PC-3 (cell line): Measurements from ENCODE around the gene SHROOM1. TPM values are rescaled to one million over a fixed set of nuclear protein-coding genes. Genes with fewer than 3 reads are reported as not detected.

Experiments
- ATAC-seq: fragments of 200-7000 bp; cut with Tn5 transposase; 2 replicates; pipeline ENCODE4 v1.9.1; 2020; ENCODE audit warnings: mild to moderate bottlenecking, moderate library complexity
- BruUV-seq: library from RNA; stranded (reverse); fragments of 400-500 nt; replicated peaks from 2 replicates; lab custom pipeline; 2021; lab: Mats Ljungman, UMichigan
- CTCF ChIA-PET: fragments of 300-600 bp; sonication (Branson Sonifier 250); formaldehyde crosslinking; loops from one replicate; lab custom pipeline; 2022; ENCODE audit warnings: antibody characterized with exemption; lab: Charles Lee
- POLR2A ChIA-PET: fragments of 300-600 bp; sonication (Branson Sonifier 250); formaldehyde crosslinking; loops from one replicate; lab custom pipeline; 2022; ENCODE audit warnings: antibody characterized with exemption; ENCODE audit not compliant: unreplicated experiment; lab: Charles Lee
- DNase-seq: peaks from one replicate; pipeline ENCODE4 v3.0.0-alpha.2; 2015
- H2AFZ ChIP-seq: fragments of 300-600 bp; sonication (generic); 2 replicates; pipeline ENCODE4 v1.6.0; 2016; ENCODE audit warnings: antibody characterized with exemption, low read length
- H3F3A ChIP-seq: fragments of 300-600 bp; sonication (generic); one replicate; pipeline ENCODE4 v1.6.0; 2017; ENCODE audit warnings: antibody characterized with exemption, low read length, control low read depth, mild to moderate bottlenecking; ENCODE audit not compliant: unreplicated experiment
- H3K27ac ChIP-seq: fragments of 300-600 bp; sonication (generic); 2 replicates; pipeline ENCODE4 v1.5.1; 2016; ENCODE audit warnings: mild to moderate bottlenecking, low read length
- H3K27me3 ChIP-seq: fragments of 300-600 bp; sonication (generic); 2 replicates; pipeline ENCODE4 v1.6.1; 2016; ENCODE audit warnings: low read length, mixed read lengths
- H3K36me3 ChIP-seq: fragments of 300-600 bp; sonication (generic); 2 replicates; pipeline ENCODE4 v1.6.1; 2016; ENCODE audit warnings: low read depth, mixed run types, low read length, mixed read lengths
- H3K4me1 ChIP-seq: fragments of 300-600 bp; sonication (generic); 2 replicates; pipeline ENCODE4 v1.5.1; 2016; ENCODE audit warnings: low read length; ENCODE audit not compliant: insufficient read depth
- H3K4me2 ChIP-seq: fragments of 300-600 bp; sonication (generic); 2 replicates; pipeline ENCODE4 v1.6.0; 2016; ENCODE audit warnings: low read length
- H3K4me3 ChIP-seq: fragments of 300-600 bp; sonication (generic); 2 replicates; pipeline ENCODE4 v1.5.1; 2016; ENCODE audit warnings: mild to moderate bottlenecking, low read length, mixed read lengths
- H3K79me2 ChIP-seq: fragments of 300-600 bp; sonication (generic); 2 replicates; pipeline ENCODE4 v1.6.1; 2017; ENCODE audit warnings: low read length, mixed read lengths
- H3K9ac ChIP-seq: fragments of 300-600 bp; sonication (generic); 2 replicates; pipeline ENCODE4 v1.6.0; 2016; ENCODE audit warnings: mild to moderate bottlenecking, low read length
- H3K9me2 ChIP-seq: fragments of 300-600 bp; sonication (generic); replicated peaks from 2 replicates; pipeline ENCODE4 v1.6.1; 2016; ENCODE audit warnings: mixed run types, low read length, mixed read lengths
- H3K9me3 ChIP-seq: fragments of 300-600 bp; sonication (generic); 2 replicates; pipeline ENCODE4 v1.6.1; 2016; ENCODE audit warnings: low read length, mixed read lengths
- H4K20me1 ChIP-seq: fragments of 300-600 bp; sonication (generic); 2 replicates; pipeline ENCODE4 v1.6.1; 2016; ENCODE audit warnings: low read length, mixed read lengths
- EZH2 ChIP-seq: fragments of 300-600 bp; sonication (generic); IDR thresholded peaks from one replicate; pipeline ENCODE4 v1.6.1; 2017; ENCODE audit warnings: antibody characterized with exemption, mild to moderate bottlenecking, low read length; ENCODE audit not compliant: unreplicated experiment
- EZH2phosphoT487 ChIP-seq: fragments of 300-600 bp; sonication (generic); IDR thresholded peaks from 2 replicates; pipeline ENCODE4 v1.6.1; 2018; ENCODE audit warnings: mild to moderate bottlenecking, antibody characterized with exemption, low read length, borderline replicate concordance
- intact Hi-C: fragments of 100-400 bp; cut with micrococcal nuclease; formaldehyde crosslinking; loops from 2 replicates; pipeline ENCODE4 v1.9.0; 2023
- total RNA-seq: library from RNA; depleted of rRNA; stranded (reverse); fragments of >200 nt; gene quantifications from 2 replicates; pipeline ENCODE4 v1.2.3, GENCODE V29; 2014; rRNA removed
- TF ChIP-seq, protein P1 (sequence below): fragments of 300-600 bp; sonication (generic); conservative IDR thresholded peaks from 2 replicates; pipeline ENCODE4 v1.5.1; 2017; ENCODE audit warnings: antibody characterized with exemption, low read depth, mild to moderate bottlenecking, low read length

SHROOM1 gene
- total RNA-seq, 1 experiment from 2014 or later: 13.6 TPM

DNA sequence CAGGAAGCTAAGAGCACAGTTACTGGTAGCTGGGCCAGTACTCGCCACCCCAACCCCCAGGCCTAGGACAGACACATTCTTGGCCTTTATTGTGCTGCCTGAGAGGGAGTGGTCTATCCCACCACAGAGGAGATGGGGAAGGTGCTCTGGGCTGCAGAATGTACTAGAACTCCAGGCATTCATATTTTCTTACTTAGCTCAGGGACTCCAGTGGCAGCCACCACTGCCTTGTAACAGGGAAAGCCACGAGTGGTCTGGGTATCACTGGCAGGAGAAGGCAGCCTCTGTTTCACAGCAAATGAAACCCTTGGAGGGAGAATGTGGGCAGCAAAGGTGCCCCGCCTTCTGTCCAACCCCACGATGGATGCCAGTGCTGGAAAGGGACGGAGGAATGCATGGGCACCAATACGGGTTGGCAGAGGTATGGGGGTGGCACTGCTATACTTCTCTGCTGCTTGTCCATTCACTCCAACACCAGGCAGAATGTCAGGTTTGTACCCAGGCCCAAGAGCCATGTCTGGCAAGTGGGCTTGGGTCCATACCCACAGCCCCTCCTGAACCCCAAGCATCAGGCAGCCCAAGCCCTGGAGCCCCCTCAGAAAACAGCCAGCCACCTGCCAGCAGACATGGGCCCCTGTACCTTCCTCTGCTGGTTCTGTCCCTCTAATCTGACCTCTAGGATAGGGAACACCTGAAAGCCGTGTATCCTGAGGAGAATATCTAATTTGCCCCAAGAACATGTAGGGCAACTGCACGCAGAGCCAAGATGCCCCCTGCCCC lies 58.0 kb downstream of the SHROOM1 start:
- ATAC-seq: no peak
- Histone ChIP-seq H2AFZ (no peak overlapping the region), H3K4me2 (no peak overlapping the region), H3K36me3 (no peaks in the 10 kb centered on the region), H3K9me3 (no peaks in the 10 kb centered on the region), H3F3A (no peaks in the 10 kb centered on the region), H3K9ac (no peak overlapping the region), H4K20me1 (no peaks in the 10 kb centered on the region), H3K9me2 (no peaks in the 10 kb centered on the region), H3K79me2 (peaks cover 57% of the 10 kb centered on the region), H3K4me3 (no peak overlapping the region), H3K27ac (no peak overlapping the region), H3K27me3 (no peaks in the 10 kb centered on the region), H3K4me1 (peaks cover 7% of the 10 kb centered on the region)
- ChIA-PET POLR2A (no interaction called here), CTCF (no interaction called here)
- intact Hi-C loops: no loop called here
- TF ChIP-seq EZH2phosphoT487 (no peak), EZH2 (no peak)
- TF ChIP-seq, protein P1, sequence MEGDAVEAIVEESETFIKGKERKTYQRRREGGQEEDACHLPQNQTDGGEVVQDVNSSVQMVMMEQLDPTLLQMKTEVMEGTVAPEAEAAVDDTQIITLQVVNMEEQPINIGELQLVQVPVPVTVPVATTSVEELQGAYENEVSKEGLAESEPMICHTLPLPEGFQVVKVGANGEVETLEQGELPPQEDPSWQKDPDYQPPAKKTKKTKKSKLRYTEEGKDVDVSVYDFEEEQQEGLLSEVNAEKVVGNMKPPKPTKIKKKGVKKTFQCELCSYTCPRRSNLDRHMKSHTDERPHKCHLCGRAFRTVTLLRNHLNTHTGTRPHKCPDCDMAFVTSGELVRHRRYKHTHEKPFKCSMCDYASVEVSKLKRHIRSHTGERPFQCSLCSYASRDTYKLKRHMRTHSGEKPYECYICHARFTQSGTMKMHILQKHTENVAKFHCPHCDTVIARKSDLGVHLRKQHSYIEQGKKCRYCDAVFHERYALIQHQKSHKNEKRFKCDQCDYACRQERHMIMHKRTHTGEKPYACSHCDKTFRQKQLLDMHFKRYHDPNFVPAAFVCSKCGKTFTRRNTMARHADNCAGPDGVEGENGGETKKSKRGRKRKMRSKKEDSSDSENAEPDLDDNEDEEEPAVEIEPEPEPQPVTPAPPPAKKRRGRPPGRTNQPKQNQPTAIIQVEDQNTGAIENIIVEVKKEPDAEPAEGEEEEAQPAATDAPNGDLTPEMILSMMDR: no peak
- no TSS peak for BruUV-seq
- no peak for DNase-seq

Other genes starting within 250 kb of the SHROOM1 start
- not detected in 2 replicates for gene IL13, start 172.5 kb downstream of the SHROOM1 start, total RNA-seq
- gene IL4, start 156.7 kb downstream of the SHROOM1 start, total RNA-seq: not detected in 2 replicates
- 5.7 and 9.5 TPM in 2 replicates for gene KIF3A, start 93.1 kb downstream of the SHROOM1 start, total RNA-seq
- not detected in 2 replicates for gene CCNI2, start 83.2 kb downstream of the SHROOM1 start, total RNA-seq
- gene SEPTIN8, start 53.4 kb downstream of the SHROOM1 start, total RNA-seq: 21.9 and 29.4 TPM in 2 replicates
- gene SOWAHA, start 17.3 kb downstream of the SHROOM1 start, total RNA-seq: 0.04 TPM in 1 of 2 replicates, not detected in the other
- gene GDF9, start 35.8 kb upstream of the SHROOM1 start, total RNA-seq: not detected in 2 replicates
- 190 and 198 TPM in 2 replicates for gene UQCRQ, start 36.0 kb upstream of the SHROOM1 start, total RNA-seq
- gene LEAP2, start 43.0 kb upstream of the SHROOM1 start, total RNA-seq: 0.36 TPM in 1 of 2 replicates, not detected in the other
- gene AFF4, start 133.0 kb upstream of the SHROOM1 start, total RNA-seq: 20.7 and 23.5 TPM in 2 replicates
- gene ZCCHC10, start 195.9 kb upstream of the SHROOM1 start, total RNA-seq: 3.7 and 6.1 TPM in 2 replicates
- 70.6 and 82.9 TPM in 2 replicates for gene HSPA4, start 221.4 kb upstream of the SHROOM1 start, total RNA-seq